Activated B cell treated with CpG ODN at 0.5 μM for 24 hours (primary cell): Measurements from ENCODE around the gene SORBS1. TPM values are rescaled to one million over a fixed set of nuclear protein-coding genes. Genes with fewer than 3 reads are reported as not detected.

Source experiments
- ATAC-seq: fragments of 200-7000 bp; cut with Tn5 transposase; one replicate; pipeline ENCODE4 v1.10.0; 2021; ENCODE audit warnings: low read depth, mild to moderate bottlenecking, moderate library complexity
- CTCF ChIA-PET: fragments of 350-600 bp; sonication (Branson Sonifier 250); formaldehyde crosslinking; loops from one replicate; lab custom pipeline; 2021; ENCODE audit warnings: antibody characterized with exemption; lab: Charles Lee
- POLR2A ChIA-PET: fragments of 350-600 bp; sonication (Branson Sonifier 250); formaldehyde crosslinking; loops from one replicate; lab custom pipeline; 2021; ENCODE audit warnings: antibody characterized with exemption; lab: Charles Lee
- DNase-seq: peaks from one replicate; pipeline ENCODE4 v3.0.0; 2022
- H3K27ac Mint-ChIP-seq: one replicate; pipeline ENCODE4 v1.8.0; 2020; ENCODE audit warnings: mixed read lengths
- H3K27me3 Mint-ChIP-seq: one replicate; pipeline ENCODE4 v1.8.0; 2021; ENCODE audit warnings: mixed read lengths
- H3K36me3 Mint-ChIP-seq: one replicate; pipeline ENCODE4 v1.8.0; 2021; ENCODE audit warnings: low read depth, mixed read lengths
- H3K4me1 Mint-ChIP-seq: one replicate; pipeline ENCODE4 v1.8.0; 2021; ENCODE audit warnings: mixed read lengths
- H3K4me3 Mint-ChIP-seq: one replicate; pipeline ENCODE4 v1.8.0; 2020; ENCODE audit warnings: mild to moderate bottlenecking, mixed read lengths
- H3K9me3 Mint-ChIP-seq: one replicate; pipeline ENCODE4 v1.8.0; 2020; ENCODE audit warnings: mixed read lengths
- CTCF ChIP-seq: fragments of 200-600 bp; IDR thresholded peaks from one replicate; pipeline ENCODE4 v1.8.0; 2022; ENCODE audit warnings: antibody characterized with exemption, mild to moderate bottlenecking
- intact Hi-C: fragments of 100-400 bp; cut with micrococcal nuclease; formaldehyde crosslinking; loops from one replicate; pipeline ENCODE4 v1.15.1; 2024
- total RNA-seq: library from RNA; stranded (reverse); gene quantifications from 2 replicates; pipeline ENCODE4 v1.2.3, GENCODE V29; 2022

SORBS1 gene
- total RNA-seq, 1 donor from 2014 or later = 0.42 TPM

- H3K36me3 Mint-ChIP-seq = no peaks in the 10 kb centered on the region
- H3K4me3 Mint-ChIP-seq = no peak overlapping the region
- ATAC-seq = no peak
- H3K9me3 Mint-ChIP-seq = no peaks in the 10 kb centered on the region
- no peaks in the 10 kb centered on the region for H3K27me3 Mint-ChIP-seq
- intact Hi-C loops = no loop called here
- CTCF ChIA-PET = no interaction called here
- H3K27ac Mint-ChIP-seq = no peak overlapping the region
- TF ChIP-seq CTCF = no peak
- no peak for DNase-seq
- H3K4me1 Mint-ChIP-seq = no peaks in the 10 kb centered on the region
- POLR2A ChIA-PET = no interaction called here
Observed at GRCh38 chr10:95536894-95537541, 24.2 kb downstream of the SORBS1 start.

- POLR2A ChIA-PET = no interaction called here
- ATAC-seq (no peak), DNase-seq (no peak)
- Mint-ChIP-seq H3K27me3 (no peaks in the 10 kb centered on the region), H3K9me3 (no peaks in the 10 kb centered on the region), H3K36me3 (no peaks in the 10 kb centered on the region), H3K4me1 (no peaks in the 10 kb centered on the region), H3K4me3 (no peak overlapping the region), H3K27ac (no peak overlapping the region)
- intact Hi-C loops = no loop called here
- CTCF ChIA-PET = no interaction called here
- TF ChIP-seq CTCF = no peak
Observed at GRCh38 chr10:95536017-95536416, 25.2 kb downstream of the SORBS1 start.

- no peak for ATAC-seq
- no peaks in the 10 kb centered on the region for H3K4me1 Mint-ChIP-seq
- intact Hi-C loops = no loop called here
- no peak for DNase-seq
- no peak for TF ChIP-seq CTCF
- no peak overlapping the region for H3K4me3 Mint-ChIP-seq
- H3K9me3 Mint-ChIP-seq = no peaks in the 10 kb centered on the region
- no peak overlapping the region for H3K27ac Mint-ChIP-seq
- peaks cover 1% of the 10 kb centered on the region for H3K27me3 Mint-ChIP-seq
- CTCF ChIA-PET = no interaction called here
- POLR2A ChIA-PET = no interaction called here
- H3K36me3 Mint-ChIP-seq = no peaks in the 10 kb centered on the region
Observed at GRCh38 chr10:95535526-95535925, 25.6 kb downstream of the SORBS1 start.

GRCh38 chr10:95533590-95533989 lies 27.6 kb downstream of the SORBS1 start:
- Mint-ChIP-seq H3K36me3 (no peaks in the 10 kb centered on the region), H3K4me3 (no peak overlapping the region), H3K9me3 (no peaks in the 10 kb centered on the region), H3K27me3 (peaks cover 2% of the 10 kb centered on the region), H3K27ac (no peak overlapping the region), H3K4me1 (no peaks in the 10 kb centered on the region)
- ChIA-PET POLR2A (no interaction called here), CTCF (no interaction called here)
- ATAC-seq = no peak
- no peak for TF ChIP-seq CTCF
- DNase-seq = no peak
- intact Hi-C loops = no loop called here

GRCh38 chr10:95532536-95532935 lies 28.6 kb downstream of the SORBS1 start:
- ATAC-seq (no peak), DNase-seq (no peak)
- CTCF ChIA-PET = no interaction called here
- no peak for TF ChIP-seq CTCF
- H3K4me1 Mint-ChIP-seq = no peaks in the 10 kb centered on the region
- intact Hi-C loops = no loop called here
- H3K27me3 Mint-ChIP-seq = peaks cover 2% of the 10 kb centered on the region
- no peak overlapping the region for H3K4me3 Mint-ChIP-seq
- no peaks in the 10 kb centered on the region for H3K36me3 Mint-ChIP-seq
- POLR2A ChIA-PET = no interaction called here
- H3K9me3 Mint-ChIP-seq = no peaks in the 10 kb centered on the region
- H3K27ac Mint-ChIP-seq = no peak overlapping the region
